Gastroesophageal sphincter (tissue), 3 donors: ENCODE data around the gene PET100.

Experiments
- CTCF ChIP-seq, 4 experiments: fragments of 200-600 bp in 2 of 4; fragments of 450-650 bp in 2 of 4; sonication (generic) in 1 of 4; IDR thresholded peaks; one replicate each; pipeline ENCODE4 v1.5.1; 2017 to 2019; ENCODE audit warnings: antibody characterized with exemption in 4 of 4, mild to moderate bottlenecking in 2 of 4, moderate library complexity in 2 of 4
- POLR2A ChIP-seq, 2 donors: fragments of 450-650 bp; IDR thresholded peaks; one replicate each; pipeline ENCODE4 v1.6.1; 2017; ENCODE audit warnings: antibody characterized with exemption in 2 of 2, mild to moderate bottlenecking in 2 of 2, moderate library complexity in 1 of 2
- POLR2AphosphoS5 ChIP-seq: sonication (generic); formaldehyde crosslinking; IDR thresholded peaks from one replicate; pipeline ENCODE4 v1.6.1; 2017; ENCODE audit warnings: antibody characterized with exemption

GRCh38 chr19:7639863-7640348, 10.3 kb downstream of the PET100 start:
- TF ChIP-seq POLR2A (IDR thresholded peaks at IDR 0.05) (no peak), CTCF (IDR thresholded peaks at IDR 0.05) (no peak), POLR2AphosphoS5 (no peak)
